HG03103 (cell line): Measurements from ENCODE around the gene PAFAH2.

Experiments used
- ATAC-seq: cut with Tn5 transposase; IDR thresholded peaks from one replicate; pipeline ENCODE4 v1.9.1; 2021; ENCODE audit warnings: low read depth; ENCODE audit not compliant: unreplicated experiment

Gene PAFAH2

DNA sequence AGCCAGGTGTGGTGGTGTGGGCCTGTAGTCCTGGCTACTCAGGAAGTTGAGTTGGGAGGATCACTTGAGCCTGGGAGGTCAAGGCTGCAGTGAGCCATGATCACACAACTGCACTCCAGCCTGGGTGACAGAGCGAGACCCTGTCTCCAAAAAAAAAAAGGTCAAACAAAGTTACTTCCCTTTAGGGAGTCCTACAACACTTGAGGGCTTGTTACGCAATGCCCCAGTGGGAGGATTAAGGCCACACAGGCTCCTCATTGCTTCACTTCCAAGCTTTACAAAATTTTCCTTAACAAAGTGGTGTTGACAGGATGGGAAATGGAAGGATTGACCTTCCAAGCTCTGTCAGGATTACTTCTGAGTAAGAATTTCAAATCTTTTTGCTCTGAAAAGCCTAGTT lies 17.5 kb upstream of the PAFAH2 start:
- ATAC-seq: no peak

DNA sequence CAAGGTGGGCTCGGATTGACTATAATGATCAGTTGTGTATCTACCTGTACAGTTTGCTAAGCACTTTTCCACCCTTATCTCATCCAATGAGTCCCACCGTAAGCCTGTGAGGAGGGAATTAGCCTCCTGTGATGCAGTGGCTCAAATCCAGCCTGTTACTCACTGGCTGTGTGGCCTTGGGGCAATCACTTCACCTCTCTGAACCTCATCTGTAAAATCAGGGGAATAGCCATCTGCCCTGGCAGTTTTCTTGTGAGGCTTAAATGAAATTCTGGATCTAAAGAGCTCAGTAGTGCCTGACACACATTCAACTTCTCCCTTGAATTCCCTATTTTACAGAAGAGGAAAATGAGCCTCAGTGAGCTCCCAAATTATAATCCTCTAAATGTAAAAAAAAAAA lies 16.3 kb upstream of the PAFAH2 start:
- no peak for ATAC-seq

DNA sequence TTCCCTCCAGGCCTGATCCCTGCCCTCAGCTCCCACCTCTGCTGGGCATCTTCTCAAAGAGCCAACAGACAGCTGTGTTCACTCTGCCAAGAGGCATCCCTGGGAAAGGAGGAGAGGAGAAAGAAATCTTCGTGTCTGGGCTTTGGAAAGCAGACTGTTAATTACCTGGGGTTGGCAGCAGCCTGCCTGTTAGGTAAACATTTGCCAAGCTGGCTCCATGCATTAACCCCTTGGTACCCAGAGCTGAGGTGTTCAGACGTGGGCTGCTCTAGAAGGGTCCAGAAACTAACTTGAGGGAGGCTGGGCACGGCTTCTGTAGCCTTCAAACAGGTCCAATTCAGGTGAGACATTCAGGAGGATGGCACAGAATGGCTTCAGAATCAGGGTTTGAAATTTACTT lies 15.0 kb upstream of the PAFAH2 start:
- ATAC-seq: no peak

DNA sequence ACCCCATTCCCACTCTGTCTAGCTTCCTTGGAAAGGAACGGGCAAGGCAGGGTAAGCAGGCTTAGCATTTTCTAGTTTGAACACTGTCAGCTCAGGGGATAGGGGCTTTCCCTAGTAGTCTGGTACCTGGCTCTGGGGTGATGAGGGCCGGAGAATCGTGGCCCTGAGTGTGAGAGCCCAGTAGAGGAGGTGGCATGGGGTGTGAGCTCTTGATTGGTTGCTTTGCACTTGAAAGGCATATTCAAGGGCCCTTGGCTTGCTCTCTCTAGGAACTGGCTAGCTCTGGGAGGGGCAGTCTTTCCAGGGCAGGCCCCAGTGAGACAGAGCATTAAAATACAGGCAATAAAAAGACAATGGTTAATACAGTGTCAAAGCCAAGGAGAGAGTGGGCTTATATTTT lies 13.0 kb upstream of the PAFAH2 start:
- ATAC-seq: no peak

DNA sequence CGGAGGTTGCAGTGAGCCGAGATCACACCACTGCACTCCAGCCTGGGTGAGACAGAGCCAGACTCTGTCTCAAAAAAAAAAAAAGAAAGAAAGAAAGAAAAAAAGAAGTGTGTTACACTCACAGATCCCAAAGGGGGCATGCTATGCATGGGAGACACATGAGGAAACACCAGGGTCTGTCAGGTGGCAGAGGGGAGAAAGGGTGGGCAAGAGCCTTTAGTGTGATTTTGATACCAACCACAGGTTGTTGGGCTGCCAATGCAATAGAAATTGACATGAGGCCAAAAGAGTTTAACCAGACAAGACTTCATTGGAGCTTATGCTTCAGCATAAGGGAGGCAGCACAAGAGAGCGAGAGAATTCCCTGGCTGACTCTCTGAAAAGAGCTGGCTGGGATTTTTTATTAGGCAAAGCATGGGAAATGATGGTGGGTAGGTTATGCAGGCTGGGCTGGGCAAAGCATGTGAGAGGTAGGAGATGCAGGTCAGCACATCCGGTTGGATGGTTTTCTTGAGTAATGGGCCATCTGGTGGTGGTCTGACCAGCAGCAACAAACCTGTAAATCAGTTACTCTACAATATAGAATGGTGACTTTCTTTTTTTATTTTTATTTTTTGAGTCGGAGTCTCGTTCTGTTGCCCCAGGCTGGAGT lies 12.1 kb upstream of the PAFAH2 start:
- no peak for ATAC-seq

DNA sequence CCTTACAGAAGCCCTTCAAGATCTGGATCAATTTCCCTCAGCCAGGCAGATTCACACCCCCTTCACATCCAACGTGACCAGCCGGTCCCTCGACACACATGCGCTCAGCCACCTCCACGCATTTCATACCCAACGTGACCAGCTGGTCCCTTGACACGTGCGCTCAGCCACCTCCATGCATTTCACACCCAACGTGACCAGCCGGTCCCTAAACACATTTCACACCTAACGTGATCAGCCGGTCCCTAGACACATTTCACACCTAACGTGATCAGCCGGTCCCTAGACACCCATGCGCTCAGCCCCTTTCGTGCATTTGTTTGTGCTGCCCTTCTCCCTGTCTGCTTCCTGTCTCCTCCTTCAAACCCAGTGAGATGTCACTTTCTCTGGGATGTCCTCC lies 8.8 kb upstream of the PAFAH2 start:
- ATAC-seq: no peak

DNA sequence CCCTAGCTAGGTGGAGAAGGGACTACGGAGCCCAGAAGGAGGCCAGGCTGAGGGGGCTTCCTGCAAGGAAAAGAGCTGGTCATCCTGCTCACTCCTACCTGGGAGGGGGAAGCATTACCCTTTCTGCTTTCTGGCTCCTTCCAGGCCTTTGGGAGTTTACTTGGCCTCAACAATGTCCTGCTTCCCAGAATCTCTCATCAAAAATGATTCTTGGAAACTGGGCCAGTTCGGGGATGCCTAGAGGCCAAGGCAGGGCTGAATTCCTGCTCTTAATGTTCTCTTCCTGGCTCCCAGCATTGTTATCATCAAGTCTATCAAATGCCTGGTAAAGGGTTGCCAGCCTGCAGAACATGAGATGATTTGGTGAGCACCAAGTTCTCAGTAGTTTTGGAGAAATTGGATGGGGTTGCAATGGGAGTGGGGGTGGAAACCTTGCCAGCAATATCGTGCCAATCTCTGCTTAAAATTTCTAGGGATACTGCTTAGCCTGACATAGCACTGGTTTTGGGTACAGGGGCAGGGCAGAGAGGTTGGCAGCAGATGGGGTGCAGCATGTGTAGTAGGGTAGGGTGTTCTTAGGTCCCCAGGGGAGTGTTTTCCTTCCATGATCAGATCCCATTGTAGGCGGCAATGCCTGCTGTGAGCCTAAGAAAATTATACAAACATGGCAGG lies 7.7 kb upstream of the PAFAH2 start:
- no peak for ATAC-seq

DNA sequence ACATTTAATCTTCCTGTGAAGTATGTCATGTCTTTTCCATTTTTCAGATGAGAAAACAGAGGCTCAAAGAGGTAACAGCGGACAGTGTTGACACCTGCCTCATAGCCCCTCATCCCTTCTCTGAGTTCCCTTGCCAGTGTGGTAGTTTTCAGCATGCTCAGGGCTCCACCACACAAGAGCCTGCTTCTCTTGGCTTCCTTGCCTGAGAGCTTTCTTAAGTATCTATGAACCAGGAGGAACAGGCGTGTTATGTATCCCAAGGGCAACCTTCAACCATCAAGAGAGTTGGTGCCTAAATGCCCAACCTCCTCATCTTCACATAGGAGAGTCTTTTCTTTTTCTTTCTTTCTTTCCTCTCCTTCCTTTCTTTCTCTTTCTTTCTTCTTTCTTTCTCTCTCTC lies 5.9 kb upstream of the PAFAH2 start:
- no peak for ATAC-seq

DNA sequence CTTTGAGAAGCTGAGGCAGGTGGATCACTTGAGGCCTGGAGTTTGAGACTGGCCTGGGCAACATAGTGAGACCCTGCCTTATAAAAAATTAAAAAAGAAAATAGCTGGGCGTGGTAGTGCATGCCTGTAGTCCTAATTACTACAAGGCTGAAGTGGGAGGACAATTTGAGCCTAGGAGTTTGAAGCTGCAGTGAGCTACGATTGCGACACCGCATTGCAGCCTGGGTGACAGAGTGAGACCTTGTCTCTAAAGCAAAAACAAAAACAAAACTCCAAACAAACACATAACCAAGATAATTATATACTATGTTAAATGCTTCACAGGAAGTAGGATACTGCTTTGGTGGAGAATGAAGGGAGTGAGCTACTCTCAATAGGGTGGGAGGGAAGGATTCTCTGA lies 5.4 kb upstream of the PAFAH2 start:
- no peak for ATAC-seq

DNA sequence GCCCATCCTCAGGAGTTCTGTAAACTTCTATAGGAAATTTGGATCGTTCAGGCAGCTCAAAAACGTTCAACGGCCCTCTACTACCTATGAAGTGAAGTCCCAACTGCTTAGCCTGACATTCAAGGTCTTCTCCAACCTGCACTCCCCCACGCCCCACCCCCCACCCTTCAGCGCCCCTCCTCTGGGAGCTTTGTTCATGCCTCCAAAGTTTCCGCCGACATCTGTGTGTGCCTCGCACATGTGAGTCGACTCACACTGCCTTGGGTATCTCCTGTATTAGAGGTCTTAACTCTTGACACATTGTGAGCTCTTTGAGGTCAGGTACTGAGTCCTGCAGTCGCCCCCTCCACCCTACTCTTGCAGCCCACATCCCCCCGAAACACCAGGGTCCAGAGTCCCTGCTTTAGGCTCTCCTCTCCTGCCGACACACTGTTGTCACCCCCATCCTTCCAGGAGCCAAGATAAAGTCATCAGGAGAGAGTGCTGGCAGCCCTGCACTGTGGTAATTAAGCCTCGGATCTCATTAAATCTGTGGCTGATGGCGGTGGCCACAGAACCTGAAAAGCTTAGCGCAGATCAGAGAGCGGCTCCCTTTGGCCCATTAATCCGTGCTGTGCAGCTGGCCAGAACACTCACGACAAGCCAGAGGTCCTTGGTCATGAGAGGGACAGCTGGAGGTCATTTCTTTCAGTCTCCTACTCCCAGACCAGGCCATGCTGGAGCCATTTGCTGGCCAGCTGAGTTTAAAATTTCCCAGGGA lies 1.4 kb upstream of the PAFAH2 start:
- ATAC-seq: no peak

DNA sequence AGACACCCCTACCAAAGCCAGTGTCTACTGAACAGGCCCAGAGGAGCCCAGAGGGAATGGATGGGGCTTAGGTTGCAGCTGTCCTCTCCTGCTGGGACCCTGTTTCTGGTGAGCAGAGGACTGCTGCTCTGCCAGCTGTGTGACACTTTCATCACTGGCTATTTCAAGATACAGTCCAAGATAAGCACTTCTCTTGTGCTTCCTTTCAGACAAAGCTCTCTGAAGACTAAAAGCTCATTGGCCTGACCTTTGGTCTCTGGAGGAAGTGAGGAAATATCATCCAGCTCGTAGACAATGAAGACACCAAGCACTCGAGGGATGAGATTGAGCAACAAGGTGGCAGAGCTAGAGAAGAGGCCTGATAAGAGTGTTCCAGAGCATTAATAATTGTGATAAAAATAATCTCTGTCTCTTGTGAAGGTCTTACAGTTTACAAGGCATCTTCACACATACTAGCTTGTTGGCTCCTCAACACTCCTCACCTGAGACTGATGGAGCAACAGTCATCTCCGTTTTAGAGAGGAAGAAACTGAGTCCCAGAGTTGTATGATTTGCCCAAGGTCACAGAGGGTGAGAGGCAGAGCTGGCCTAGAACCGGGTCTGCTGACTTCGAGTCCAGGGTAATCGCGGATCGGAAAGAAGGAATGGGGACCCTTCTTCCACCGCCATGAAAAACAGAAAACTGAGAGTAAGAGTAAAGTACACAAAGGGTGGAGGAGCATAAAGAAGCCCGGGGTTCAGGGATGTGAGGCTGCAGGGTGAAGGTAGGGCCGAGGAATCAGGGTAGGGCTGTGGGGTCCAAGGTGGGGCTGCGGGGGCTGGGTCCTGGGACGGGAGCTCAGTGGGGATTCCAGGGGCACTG lies 666 bp downstream of the PAFAH2 start:
- no peak for ATAC-seq

DNA sequence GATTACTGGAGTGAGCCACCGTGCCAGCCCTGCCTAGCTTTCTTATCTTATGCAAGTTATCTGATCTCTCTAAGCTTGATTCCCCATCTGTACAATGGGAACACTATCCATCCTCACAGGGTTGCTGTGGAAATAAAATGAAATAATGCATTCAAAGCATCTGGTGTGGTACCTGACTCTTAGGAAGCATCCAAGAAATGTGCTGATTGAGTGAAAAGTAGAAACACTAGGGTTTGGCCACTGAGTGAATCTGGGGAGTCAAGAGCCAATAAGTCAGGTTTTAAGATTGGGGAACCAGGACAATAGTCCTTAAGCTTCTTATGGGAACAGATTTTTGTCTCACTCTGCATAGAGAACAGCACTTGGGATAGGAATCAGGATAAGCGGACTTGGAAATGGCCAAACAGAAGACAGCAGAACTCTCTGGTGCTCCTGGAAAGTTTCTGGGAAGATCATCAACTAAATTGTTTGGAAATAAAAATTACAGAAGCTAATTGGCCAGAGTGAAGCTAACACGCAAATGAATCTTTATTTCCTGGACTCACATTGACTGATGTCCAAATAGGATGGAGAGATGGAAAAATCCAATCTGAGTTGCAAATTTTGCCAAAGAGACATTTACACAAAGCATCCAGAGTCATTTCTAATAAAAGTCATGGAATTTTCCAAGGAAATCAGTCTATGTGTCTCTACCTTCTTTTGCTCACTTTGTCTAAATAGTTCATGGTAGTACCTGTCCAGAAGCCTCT lies 3.3 kb downstream of the PAFAH2 start:
- no peak for ATAC-seq

DNA sequence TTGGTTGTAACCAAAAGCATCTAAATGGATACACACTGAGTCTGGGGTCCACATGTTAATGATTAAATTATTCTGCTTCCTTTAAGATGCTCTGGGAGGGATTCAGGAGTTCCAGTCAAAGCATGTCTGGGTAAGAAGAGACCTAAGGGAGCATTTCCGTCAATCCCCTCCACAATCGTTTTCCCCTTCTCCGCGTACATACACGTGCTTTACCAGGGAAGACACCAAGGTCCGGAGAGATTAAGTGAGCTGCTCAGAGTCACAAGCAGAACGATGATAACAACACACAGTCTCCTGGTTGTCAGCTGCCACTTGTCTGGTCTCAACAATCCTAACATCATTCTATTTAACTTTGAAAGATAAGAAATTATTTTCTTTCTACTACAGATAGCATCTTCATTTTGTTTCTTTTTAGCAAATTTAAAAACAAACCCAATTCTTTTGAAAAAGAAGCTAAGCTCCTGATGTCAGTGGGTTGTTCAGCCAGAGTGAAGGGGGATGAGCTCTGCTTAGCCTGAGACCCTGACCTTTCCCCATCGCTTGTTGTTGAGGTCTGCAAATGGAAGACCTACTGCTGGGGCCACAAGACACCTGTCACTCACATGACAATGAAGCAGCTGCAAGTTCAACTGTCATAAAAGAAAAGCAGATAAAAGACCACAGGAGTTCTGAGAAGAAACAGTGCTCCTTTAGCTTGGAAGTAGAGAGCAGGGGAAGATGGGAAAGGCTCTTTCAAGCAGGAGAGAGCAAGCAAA lies 4.5 kb downstream of the PAFAH2 start:
- no peak for ATAC-seq

DNA sequence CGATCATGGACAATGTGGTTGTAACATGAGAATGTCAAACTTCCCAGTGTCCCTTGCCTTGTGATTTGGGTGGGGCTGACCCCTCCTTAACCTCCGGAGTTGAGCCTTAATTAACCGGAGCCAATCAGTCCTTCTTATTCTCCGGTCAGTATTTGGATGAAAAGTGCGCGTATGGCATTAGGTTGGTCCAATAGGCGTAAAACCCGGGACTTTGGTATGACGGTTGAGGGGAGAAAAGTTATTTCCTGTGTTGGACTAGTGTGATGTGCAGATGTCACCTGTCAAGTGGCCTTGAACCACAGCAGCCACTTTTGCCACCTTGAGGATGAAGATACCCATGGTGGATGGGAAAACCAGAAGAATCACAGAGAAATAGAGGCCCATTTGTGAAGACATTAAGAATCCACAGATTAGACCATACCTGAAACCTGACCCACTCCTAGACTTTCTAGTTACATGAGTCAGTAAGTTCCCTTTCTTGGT lies 5.1 kb downstream of the PAFAH2 start:
- ATAC-seq: no peak

DNA sequence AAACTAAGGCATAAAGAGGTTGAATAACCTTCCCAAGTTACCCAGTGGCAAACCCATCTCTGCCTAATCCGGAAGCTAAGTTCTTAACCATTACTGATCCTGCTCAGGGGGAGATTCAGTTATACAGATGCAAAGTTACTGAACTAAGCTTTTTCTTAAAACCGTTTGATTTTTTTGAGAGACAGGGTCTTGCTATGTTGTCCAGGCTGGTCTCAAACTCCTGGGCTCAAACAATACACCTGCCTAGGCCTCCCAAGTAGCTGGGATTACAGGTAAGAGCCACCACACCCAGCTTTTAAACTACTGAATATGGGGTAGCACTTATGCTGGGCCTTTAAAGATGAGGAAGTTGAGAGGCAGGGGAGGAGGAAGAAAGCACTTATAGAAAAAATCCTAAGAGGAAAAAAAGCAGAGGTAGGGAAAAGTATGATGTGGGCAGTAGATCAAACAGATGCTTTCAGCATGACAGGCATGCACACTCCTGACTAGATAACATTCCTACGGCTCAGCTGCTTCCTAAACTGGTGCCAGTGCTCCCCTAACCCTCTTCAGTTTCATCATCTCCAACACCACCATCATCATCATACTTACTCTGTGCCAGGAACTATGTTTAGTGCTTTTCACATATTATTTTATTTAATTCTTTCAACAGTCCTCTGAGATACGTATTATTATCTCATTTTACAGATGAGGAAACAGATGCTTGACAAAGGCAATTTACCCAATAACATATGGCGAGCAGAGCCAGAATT lies 5.8 kb downstream of the PAFAH2 start:
- no peak for ATAC-seq

DNA sequence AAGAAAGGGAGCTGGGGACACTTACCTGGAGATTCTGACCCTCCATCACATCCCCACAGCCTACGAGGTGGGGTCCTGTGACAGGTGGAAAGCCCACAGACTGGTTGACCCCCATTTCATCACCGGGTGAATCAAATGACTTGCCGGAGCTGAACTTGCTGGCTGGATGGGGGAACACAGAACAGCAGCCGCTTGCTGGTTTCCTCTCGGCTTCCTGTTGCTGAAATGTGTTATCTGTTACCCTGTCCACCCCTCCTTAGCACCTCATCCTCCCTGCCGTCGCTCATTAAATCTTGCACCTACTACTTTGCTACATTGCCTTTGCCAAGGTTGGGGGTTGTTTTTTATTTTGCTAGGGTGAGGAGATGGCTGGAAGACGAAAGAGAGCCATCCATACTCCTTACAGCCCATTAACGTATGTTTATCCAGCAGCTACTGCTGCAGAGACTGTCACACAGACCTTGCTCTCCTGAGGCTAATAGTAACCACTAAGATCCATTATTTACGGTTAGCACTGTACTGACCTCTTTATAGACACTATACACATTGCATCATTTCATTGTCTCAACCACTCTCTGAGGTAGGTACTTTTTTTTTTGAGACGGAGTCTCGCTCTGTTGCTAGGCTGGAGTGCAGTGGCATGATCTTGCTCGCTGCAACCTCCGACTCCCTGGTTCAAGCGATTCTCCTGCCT lies 7.0 kb downstream of the PAFAH2 start:
- ATAC-seq: no peak

DNA sequence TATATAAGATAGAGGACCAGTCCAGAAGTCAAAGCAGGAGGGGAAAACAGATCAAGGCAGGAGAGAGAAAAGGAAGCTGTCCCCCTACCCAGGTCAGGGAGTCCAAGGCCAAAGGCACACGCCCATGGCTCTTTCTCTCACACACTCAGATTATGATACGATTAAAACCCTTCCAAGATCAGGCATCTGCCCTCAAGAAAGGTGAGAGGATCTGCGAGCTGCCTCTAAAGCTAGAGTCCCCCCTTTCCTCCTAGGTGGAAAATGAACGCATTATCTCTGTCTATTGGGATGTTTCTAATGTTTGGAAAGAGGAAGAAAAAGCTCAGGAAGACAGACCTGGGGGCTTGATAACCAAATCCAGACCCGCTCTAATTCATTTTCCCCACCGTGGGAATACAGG lies 7.6 kb downstream of the PAFAH2 start:
- ATAC-seq: no peak
